A673 (cell line): ENCODE measurements around the gene CLASP1.

Experiments
- EZH2 ChIP-seq: fragments of 200-600 bp; sonication (generic); IDR thresholded peaks from 2 replicates; pipeline ENCODE4 v1.6.1; 2017; ENCODE audit warnings: borderline replicate concordance, low read depth, mild to moderate bottlenecking, mixed read lengths, antibody characterized with exemption, low read length; ENCODE audit not compliant: poor library complexity, severe bottlenecking
- TF ChIP-seq, protein P1 (sequence below): fragments of 300-800, 200-600 bp; sonication (generic); conservative IDR thresholded peaks from 2 replicates; pipeline ENCODE4 v1.5.1; 2017; ENCODE audit warnings: low read depth, mild to moderate bottlenecking, antibody characterized with exemption, low read length, moderate library complexity, mixed read lengths

DNA sequence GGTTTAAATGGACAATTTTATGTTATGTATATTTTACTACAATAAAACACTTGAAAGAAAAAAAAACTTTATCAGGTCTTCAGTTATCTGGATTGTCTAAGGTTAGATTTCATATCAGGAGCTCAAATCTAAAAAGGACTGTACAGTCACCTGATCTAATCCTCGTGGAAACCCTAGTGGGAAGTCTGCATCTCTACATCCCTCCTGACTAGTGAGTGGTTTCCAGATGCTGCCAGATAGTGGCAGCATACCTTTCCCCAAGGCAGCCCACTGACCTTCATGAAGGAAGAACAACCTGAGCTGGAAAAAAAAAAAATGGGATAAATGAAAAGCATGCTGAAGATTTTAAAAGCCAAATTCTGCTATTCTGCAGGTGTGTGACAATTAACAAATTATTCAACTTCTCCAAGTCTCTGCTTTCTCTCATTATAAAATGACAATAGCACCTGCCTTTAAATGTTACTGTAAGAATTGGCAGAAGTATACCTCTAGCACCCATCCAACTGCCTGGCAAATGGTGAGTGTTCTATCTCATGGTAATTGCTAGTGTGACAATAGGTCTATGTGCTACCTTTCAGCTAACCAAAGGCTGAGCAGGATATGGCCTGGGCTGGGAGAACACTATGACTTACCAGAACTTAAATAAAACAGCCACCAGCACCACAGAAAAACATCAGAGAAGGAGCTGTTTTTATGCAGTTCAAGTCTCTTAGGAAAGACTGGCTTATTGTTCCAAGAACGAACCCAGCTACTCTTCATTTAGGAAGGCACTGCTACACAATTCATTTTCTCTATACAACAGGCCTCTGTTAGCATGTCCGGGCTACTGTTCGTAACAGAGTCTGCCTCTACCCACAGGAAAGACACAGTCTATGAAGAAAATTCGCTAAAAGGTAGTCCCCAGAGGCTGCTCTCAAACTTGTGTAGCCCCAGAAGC lies 8.6 kb downstream of the CLASP1 start:
- TF ChIP-seq, protein P1, sequence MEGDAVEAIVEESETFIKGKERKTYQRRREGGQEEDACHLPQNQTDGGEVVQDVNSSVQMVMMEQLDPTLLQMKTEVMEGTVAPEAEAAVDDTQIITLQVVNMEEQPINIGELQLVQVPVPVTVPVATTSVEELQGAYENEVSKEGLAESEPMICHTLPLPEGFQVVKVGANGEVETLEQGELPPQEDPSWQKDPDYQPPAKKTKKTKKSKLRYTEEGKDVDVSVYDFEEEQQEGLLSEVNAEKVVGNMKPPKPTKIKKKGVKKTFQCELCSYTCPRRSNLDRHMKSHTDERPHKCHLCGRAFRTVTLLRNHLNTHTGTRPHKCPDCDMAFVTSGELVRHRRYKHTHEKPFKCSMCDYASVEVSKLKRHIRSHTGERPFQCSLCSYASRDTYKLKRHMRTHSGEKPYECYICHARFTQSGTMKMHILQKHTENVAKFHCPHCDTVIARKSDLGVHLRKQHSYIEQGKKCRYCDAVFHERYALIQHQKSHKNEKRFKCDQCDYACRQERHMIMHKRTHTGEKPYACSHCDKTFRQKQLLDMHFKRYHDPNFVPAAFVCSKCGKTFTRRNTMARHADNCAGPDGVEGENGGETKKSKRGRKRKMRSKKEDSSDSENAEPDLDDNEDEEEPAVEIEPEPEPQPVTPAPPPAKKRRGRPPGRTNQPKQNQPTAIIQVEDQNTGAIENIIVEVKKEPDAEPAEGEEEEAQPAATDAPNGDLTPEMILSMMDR, result 0 out of 2 replicates have a peak, but pooled peaks have one; percentile 13
- TF ChIP-seq EZH2, result no peak
